Activated naive CD4-positive, alpha-beta T cell treated with anti-CD3 and anti-CD28 coated beads, Interleukin-2, amount 50 U/mL, for 16 hours (primary cell): ENCODE results near the gene RAB7B.

Experiments used
- DNase-seq: peaks from one replicate; pipeline ENCODE4 v3.0.0-alpha.2; 2020

RAB7B gene

DNA sequence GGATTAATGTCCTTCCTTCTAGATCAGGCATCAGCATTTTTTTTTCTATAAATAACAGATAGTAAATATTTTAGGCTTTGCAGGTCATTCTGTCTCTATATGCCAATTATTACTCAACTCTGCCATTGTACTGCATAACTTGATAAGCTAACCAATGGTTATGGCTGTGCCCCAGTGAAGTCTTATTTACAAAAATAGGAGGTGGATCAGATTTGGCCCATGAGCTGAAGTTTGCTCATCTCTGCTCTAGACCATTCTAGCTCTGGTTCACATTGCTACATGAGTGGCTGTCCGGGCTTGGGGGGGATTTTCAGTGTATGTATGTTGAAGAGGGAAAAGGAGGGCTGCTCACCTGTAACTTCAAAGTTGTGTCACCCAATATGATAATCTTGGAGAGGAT is 10.1 kb downstream of the RAB7B start:
- no peak for DNase-seq

DNA sequence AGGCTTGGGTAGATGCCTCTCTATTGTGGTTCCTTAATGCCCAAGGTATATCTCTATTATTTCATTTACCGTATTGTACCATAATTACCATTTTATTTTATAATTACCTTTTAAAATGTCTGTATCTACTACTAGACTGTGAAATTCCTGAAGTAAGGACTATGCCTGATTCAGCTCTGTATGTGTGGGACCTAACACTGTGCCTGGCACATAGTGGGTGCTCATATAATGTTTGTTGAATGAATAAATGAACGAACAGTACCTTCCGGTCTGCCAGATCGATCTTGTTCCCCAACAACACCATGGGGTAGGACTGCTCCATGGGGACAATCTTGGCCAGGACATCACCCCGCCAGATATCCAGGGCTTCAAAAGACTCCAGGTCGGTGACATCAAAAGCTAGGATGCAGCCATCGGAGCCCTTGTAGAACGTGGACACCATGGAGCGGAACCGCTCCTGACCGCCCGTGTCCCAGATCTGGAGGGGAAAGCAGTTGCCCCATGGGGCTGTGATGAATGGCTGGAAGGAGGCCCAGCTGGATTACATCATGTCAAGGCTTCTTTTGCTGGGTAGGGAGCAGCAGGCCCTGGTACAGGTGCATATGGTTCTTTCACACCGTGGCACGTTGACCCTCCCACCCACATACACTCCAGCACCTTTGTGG is 10.8 kb downstream of the RAB7B start:
- no peak for DNase-seq

DNA sequence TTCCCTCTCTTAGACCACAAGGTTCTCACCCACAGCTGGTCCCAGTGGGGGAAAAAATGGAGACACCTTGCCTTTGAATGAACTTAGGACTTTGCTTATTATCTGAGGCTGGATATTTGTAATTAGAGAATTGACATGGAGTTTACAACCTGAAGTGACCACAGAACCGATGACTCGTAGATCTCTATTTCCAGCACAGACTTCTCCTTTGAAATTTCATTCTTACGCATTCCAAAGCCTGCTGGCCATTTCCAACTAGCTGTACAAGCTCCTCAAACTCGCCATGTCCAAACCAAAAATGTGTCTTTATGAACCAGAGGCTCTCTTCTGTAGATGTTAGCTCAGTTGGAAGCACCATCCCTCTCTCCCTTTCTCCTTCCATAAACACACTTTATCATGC is 12.0 kb downstream of the RAB7B start:
- DNase-seq = no peak

DNA sequence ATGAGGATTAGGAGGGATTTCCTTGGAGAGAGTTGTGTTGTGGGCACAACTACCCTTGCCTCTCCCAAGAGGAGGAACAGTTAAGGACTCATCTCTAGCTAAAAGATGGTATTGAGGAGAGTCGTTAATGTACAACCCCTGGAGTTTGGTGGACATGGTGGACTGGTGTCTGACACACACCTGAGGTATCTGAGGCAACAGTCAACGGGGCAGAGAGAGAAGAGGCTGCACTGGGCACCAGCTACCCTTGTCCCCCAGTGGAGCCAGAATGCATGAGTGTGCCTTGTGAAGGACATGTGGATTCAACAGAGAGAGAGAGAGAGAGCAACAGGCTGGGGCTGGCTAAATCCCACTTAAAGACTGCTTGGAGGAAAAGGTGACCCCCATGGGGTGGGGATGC is 13.0 kb downstream of the RAB7B start:
- DNase-seq = no peak

DNA sequence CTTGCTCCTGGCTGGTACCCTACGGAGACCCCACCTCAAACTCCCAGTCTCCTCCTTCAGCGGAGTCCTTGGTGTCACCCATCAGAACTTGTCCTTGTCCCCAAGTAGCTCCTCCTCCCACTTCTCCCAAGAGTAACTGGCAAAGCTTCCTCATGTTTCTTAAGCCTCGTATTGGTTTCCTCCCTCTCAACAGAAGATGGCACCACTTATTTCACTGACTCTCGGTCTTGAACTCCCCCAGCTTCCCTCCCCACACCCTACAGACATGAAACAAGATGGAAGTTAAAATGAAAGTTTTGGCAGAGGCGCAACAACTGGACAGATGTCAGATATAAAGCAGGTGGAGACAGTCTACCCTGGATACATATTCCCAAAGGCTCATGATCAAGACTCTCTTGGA is 13.4 kb downstream of the RAB7B start:
- no peak for DNase-seq

DNA sequence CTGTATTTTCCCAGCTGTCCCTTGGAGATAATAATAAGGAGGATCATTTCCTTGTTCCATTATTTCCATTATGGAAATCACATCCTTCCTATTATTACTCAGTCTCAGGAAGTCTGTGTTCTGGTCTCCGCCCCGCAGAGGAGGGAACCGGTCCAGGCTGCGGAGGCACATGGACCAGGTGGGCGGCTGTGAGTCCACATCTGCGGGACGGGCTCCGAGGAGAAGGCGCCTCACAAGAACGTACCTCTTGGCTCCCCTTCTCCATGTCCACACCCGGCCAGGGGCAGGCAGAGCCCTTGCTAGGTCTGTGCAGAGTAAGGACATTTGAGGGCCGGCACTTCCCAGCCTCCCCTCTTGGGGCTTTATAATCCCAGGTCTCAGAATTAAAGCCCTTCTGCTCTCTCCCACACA is 14.6 kb downstream of the RAB7B start:
- no peak for DNase-seq

DNA sequence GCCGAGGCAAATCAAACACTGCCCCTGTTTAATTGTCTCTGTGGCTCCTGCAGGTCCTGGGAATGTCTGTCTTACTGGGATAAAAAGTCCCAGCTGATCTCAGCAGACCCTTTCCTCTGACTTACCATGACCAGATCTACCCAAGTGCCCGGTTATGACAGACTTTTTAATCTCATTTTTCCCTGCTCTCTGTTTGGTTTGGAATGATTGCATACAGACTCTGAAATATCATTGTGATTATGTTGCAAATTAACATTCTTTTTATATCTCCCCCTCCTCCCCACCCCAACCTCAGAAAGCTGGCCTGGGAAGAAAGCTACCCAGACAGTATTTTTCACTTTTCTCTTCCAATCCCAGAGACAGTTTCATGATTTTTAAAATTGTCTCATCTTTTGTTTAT is 16.3 kb downstream of the RAB7B start:
- DNase-seq = no peak

DNA sequence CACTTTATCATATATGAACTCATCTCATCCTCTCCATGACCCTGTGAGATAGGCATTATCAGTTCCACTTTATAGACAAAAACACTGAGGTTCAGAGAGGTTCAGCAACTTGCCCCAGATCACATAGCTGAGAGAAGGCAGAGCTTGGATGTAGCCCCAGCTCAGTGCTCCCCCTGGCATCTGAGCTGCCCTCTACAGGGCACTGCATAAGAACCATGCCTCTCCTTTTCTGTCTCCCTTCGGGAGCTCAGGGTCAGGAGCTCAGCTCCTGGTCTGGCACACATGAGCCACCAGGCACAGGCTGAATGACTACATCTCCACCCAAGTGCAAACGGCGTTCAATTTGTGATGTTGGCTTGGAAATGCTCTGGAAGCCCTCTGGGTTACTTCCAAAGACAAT is 16.9 kb downstream of the RAB7B start:
- DNase-seq = no peak

DNA sequence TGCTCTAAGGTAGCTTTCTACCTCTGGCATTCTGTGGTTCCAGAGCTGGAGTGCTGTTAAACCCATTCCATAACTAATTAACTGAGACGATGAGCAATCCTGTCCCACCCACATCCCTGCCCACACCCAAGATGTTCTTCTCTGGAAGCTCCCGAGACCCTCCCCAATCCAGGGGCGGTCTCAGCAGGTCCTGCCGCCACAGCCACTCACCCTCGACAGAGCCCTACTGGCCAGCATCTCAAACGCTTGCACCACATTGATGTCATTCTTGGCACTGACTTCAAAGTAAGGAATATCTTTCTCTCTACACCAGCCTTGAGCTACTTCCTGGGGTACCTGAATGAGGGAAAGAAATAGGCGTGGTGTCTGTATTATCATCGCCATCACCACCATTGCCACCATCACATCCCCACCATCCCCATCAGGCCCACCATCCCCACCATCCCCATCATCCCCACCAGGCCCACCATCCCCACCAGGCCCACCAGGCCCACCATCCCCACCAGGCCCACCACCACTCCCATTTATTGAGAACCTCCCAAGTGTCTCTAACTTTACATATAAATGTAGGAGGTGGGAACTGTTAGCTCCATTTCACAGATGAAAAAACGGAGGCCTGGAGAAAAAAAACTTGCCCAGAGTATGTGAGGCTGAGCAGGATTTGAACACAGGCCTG is 17.7 kb downstream of the RAB7B start:
- no peak for DNase-seq

DNA sequence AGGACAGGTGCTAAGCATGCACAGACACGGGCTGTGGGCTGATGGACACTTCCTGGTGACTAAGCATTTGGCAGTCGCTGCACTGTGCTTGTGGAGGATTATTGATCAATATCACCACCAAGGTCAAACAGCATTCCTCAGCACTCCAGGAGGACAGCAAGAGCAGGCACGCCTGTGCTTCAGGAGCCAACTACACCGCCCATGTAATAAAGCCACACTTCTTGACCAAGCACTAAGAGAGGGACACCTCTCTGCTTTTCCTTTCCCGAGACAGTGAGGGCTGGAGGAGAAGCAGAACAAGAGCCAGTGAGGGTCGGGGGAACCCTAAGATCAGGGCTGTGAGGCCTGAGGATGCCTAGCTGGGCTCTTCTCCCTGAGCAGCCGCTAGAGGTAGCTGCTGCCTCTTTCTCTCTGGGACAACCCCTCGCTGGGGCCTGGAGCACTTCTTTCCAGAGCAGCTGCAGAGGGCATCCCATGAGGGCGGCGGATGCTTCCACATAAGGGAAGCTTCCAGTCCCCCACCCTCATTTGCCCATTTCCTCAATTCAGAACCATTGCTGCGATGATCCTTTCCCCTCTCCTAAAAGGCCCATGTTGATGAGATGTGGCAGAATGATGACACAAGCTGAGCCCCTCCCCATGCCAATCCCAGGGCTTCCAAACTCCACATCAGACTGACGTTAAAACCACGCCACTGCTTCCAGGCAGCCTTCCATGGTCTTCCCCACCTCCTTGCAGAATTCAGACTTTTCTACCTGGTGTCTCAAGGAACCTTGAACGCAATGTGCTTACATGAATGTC is 19.1 kb downstream of the RAB7B start:
- no peak for DNase-seq

DNA sequence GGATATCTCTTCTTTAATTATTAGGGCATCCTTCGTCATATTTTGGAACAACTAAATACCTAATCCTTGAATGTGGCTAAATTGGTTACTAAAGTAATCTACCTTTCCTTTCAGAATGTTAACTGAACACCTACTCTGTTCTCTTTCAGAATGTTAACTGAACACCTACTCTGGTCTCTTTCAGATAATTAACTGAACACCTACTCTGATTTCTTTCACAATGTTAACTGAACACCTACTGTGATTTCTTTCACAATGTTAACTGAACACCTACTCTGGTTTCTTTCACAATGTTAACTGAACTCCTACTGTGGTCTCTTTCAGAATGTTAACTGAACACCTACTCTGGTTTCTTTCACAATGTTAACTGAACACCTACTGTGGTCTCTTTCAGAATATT is 21.9 kb downstream of the RAB7B start:
- DNase-seq = no peak

DNA sequence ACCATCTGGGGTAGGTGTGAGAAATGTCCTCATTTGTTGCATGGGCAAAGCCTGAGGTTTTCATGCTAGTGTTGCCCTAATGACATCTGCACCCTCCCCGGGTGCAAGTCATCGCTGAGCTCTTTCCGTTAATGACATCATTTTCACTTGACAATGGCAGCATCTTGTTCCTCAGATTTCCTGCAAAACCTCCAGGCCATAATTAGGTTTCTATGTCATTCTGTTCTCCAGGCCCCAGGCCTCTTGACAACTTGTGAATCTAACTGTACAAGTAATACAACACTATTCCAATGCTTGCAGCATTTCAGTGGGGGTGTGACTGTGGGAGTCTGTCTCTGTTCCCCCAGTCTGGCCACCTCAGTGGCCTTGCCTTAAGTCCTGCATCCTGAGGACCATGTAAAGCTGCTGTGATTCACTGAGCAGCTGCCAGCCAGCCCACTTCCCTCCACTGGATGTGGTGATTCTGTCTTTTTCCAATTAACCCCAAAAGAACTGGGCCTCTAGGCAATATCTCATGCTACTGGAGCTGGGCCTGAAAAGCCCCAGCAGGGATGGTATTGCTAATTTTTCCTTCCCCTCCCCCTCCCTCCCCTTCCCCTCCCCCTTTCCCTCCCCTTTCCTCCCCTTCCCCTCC is 22.8 kb downstream of the RAB7B start:
- DNase-seq = no peak

DNA sequence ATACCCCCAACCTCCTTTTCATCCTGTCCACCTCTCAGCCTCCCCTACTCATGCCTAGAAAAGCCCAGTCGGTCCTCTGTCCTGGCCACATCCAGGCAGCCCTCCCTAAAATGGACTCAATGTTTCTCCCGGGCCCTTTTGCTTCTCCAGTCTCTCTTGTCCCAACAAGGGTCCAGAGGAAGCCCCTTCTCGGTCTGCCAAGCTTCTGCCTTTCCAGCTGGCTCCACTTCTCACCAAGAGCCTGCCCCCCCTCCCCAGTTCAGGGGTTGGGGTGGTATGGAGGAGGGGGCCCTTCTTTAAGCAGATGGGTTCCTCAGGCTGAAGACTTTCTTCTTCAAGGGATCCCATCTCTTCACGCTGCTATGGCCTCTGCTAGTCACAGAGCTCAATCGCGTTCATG is 23.9 kb downstream of the RAB7B start:
- no peak for DNase-seq

DNA sequence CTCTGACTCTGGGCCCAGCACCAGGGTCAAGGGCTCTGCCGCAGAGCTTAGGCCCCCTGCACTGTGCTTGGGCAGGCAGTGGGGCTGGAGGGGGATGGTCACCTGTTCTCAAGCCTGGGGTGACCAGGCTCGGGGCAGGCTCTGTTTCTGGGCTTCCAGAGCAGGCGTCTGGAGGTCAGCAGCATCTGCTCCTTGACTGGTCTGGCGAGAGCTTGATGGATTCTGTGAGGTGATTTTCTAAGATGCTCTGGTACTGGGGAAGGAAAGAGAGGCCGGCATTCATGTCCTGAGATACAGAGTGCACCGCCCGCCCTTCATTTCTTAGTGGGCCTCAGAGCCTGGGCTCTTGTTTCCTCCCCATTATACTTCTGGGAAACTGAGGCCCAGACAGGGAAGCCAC is 24.5 kb downstream of the RAB7B start:
- DNase-seq = no peak

DNA sequence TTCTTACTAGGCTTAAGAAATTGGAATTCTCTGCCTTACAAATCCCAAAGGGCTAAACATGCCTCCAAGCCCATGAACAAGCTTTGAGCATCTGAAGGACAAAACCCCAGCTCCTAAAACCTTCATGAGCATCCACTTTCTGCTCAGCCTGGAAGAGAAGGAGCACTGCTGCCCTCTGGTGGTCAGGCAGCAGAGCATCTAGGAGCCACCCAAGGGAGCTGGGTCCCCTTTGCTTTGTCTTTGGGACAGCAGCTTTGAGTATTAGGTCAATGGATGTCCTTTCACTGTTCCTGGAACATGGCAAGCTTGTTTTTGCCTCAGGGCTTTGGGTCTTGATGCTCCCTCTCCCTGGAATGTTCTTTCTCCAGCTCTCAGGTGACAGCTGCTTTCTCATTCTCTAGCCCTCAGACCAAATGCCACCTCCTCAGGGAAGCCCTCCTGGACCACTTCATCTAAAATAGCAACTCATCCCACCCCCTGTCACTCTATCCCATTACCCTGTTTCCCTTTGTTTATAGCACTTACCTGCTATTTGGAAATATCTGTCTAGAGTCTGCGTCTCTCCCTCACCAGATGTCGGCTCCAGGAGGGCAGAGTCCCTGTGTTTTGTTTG is 25.7 kb downstream of the RAB7B start:
- DNase-seq = peak; percentile 77

DNA sequence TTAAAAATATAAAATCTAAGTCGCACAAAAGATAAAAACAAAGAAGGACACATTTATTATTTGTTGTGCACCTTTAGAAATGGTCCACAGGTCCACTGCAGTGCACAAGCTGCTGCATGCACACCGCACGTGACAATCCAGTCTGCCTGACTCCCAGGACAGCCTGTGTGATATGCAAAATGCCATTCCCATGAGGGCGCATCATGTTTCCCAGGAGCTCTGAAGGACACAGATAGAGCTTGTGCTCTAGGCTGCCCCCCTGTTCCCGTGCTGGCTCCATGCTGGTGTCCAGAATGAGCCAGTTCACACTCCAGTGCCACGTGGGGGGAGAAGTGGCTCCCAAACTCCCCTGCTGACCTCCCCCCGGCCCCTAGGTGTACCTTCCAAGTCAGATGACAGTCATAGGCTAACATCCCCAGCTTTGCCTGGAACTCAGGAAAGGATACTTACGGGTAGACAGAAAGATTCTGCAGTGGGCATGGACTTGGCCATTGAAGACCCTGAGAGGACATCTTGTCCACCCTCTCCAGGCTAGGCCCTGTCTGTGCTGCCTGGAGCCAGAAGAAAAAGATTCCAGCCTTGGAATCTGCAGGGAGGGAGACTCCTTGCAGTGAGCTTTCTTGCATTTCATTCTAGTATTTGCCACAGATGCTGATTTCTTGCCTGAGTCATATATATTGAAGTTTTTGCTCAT is 26.3 kb downstream of the RAB7B start:
- DNase-seq = no peak

DNA sequence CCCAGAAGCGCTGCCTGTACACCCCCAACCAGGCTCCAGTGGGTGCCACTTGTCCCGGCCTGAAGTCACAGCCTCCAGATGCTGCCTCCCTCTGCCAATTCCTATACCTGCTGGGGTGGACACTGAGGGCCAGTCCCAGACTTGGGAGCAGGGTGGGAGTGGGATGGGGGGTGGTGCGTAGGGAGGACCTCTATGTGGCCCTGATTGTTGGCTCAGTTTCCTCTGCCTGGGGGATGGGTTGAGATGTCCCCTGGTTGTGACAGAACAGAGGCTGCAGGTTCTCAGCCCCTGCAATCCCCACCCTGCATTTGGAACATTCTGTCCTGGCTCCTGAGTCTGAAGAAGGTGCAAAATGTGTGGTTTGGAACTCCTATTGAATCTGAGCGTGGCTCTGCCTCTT is 27.2 kb downstream of the RAB7B start:
- no peak for DNase-seq

DNA sequence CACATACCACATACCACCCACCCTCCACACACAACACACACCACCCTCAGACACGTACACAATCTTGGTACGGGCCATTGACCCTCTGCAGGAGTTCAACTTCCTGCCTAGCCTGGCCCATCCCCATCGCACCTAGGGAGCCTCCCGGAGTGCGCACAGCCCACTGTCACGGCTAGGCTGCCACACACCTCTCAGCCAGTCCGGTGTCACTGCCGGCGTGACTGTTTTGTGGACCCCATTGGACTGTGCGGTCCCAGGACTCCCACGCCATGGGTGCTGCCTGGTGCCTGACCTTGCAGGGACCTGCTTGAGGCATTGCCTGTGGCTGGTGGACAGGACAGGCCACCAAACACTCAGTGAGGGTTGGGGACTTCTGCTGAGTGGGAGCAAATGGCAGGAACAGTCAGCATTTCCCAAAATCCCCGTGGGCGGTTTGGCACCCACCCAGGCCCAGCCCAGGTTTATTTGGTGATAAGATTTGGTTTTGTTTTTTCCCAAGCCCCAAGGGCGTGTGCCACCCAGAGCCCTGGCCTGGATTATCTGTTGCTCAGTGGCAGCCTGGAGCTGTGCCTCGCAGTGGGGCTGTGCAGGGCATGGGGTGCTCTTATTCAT is 27.7 kb downstream of the RAB7B start:
- DNase-seq = no peak

DNA sequence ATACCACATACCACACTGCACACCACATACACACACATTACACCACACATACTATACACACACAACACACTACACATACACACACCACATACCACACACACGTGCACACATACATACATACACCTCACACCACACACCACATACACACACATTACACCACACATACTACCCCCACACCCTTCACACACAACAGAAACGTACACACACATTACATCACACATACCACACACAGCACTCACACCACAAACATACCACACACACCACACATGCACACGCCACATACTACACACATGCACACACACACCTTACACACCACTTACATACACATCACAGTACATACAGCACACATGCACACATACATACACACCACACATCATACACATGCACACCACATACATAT is 28.5 kb downstream of the RAB7B start:
- no peak for DNase-seq

DNA sequence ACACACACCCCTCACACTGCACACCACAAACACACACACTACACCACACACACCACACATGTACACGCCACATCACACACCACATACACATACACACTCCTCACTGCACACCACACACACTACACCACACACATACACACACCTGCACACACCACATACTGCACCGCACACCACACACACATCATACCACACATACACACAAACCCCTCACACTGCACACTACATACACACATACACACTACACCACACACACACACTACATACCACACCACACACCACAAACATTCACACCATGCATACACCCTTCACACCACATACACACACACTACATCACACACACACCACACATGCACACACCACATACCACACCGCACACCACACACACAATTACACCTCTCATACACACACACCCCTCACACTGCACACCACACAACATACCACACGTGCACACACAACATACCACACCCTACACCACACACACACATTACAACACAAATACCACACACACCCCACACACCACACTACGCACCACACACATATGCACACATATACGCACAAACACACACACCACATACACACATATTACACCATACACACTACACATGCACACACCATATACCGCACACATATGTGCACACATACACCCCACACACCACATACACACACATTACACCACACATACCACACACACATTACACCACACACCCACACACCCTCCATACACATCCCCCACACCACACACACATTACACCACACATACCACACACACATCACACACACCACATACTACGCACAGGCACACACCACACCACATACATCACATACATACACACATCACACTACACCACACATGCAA is 29.6 kb downstream of the RAB7B start:
- no peak for DNase-seq

DNA sequence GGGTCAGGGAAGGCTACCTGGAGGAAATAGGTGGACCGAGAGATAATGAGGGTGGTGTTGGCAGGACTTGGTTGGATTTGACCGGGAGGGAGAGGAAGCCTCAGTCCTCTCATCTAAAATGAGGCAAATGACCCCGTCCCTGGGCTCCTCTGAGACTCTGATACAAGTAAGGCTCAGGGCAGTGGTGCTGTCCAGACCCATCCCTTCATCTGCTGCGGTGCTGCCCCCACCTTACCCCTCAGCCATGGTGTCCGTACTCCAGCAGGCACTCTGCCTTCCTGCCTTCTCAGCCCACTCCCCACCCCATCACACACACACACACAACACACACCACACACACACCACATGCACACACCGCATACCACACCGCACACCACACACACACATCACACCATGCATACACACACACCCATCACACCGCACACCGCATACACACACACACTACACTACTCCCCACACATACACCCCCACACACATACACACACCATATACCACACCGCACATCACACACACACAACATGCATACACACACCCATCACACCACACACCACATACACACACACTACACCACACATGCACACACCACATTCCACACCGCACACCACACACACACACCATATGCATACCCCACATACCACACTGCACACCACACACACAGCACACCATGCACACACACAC is 30.6 kb downstream of the RAB7B start:
- DNase-seq = no peak
